SH-SY5Y (cell line): ENCODE data around the gene FAM168A.

Experiments
- GATA2 ChIP-seq: IDR thresholded peaks from 2 replicates; pipeline ENCODE4 v1.6.1; 2011; ENCODE audit warnings: mild to moderate bottlenecking, low read depth, low read length
- GATA3 ChIP-seq: IDR thresholded peaks from 2 replicates; pipeline ENCODE4 v1.6.1; 2011; ENCODE audit warnings: low read depth, mild to moderate bottlenecking, low read length, moderate library complexity

FAM168A gene

DNA sequence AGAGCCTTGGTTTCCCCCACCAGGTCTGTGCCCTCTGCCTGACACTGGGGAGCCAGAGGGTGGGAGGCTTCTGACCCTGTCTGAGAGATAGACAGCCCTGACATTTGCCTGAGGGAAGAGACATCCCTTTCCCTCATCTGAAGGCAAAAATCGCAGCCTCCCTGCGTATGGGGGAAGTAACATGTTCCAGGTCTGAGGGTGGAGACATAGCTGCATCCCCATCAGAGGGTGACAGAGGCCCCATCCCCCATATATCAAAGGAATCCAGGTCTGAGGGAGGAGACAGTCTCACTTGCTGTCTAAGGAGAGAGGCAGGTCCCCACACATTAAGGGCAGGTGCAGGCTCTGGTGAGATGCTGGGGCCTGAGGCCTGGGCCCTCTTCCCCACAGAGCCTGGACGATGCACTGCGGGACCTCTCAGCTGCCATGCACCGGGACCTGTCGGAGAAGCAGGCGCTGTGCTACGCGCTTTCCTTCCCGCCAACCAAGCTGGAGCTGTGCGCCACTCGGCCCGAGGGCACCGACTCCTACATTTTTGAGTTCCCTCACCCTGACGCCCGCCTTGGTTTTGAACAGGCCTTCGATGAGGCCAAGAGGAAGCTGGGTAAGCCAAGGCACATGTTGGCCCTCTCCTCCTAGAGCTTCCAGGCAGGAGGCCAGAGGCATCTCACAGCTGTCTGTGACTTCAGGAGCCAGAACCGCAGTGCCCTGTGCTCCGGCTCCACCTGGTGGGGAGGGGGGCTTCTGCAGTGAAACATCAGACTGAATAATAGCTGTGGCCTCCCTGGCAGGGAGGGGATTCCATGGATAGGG is 237.8 kb downstream of the FAM168A start:
- TF ChIP-seq GATA2 (no peak), GATA3 (no peak)

DNA sequence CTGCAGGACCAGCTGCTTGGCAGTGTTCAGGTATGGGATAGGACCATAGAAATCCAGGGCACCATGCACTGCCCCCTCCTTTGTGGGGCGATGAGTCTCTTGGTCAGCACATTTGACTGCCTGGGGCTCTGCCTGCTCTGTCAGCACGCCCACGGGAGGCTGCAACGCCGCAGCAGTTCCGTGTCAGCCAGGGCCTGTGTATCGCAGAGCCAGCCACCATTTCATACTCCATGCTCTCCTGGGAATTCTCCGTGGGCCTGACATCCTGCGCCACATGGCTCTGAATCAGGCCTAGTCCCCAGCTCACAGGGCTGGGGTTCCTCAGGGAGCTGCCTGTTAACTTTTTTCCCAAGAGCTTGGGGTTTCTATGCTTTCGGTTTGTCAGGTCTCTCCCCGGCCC is 238.6 kb downstream of the FAM168A start:
- TF ChIP-seq GATA3: no peak
- no peak for TF ChIP-seq GATA2

DNA sequence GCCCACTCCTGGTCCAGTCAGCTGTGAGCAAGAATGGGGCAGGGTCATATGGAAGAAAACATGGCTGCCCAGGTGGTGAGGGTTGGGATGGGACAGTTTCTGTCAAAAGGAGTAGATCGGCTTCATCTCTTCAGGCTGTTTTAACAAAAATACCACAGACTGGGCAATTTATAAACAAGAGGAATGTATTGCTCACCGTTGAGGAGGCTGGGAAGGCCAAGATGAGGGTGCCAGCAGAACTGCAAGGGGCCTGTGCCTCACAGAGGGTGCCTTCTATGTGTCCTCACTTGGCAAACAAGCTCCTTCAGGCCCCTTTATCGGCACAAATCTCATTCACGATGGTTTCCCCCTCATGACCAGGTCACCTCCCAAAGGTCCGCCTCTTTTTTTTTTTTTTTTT is 239.8 kb downstream of the FAM168A start:
- TF ChIP-seq GATA3 (no peak), GATA2 (no peak)

DNA sequence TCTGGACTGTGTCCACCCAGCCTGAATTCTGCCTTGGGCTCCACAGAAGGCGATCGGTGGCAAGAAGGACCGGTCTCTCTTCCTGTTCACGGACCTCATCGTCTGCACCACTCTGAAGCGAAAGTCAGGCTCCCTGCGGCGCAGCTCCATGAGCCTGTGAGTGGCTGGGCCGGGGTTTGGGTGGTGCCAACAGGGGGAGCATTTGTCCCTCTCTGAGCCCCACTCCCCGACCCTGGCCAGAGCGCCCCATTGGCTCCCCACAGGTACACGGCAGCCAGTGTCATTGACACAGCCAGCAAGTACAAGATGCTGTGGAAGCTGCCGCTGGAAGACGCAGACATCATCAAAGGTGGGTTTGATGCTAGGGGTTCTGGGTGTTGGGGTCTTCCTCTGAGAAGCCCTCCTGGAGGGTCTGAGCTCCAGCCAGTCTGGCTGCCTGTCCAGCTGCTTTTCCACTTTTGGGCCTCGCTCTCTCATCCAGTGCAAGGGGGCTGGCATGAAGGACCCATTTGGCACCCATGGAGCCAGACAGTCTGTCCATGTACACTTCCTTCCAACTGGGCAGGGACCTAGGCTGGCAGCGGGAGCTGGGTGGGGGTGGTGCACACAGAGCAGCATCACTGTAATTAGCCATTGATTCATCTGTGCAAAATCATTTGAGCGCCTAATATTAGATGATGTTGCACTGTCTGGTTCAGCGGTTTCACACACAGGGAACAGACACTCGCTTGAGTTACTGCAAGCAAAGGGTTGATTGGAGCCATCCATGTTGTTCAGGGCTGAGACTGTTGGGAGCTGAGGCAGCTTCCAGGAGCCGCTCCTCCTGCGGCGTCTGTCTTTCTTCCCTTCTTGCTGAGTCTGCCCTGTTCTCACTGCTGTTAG is 240.7 kb downstream of the FAM168A start:
- TF ChIP-seq GATA2 (no peak), GATA3 (no peak)

DNA sequence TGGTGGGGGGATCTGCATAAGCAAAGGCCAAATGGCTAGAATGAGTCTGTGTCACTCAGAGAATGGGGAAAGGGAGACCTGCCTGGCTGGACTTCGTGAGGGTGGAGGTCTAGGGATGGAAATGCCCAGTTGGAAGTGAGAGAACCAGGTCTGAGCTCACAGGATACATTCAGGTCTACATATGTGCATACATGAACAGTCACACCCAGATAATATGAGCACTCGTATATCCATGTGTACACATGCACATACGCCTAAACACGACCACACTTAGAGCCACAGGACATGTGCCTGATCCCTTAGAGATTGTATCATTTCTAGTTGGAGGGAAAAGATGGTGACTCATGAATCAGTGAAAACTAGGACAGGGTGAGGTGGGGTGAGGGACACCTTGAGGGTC is 242.8 kb downstream of the FAM168A start:
- TF ChIP-seq GATA2 (no peak), GATA3 (no peak)

DNA sequence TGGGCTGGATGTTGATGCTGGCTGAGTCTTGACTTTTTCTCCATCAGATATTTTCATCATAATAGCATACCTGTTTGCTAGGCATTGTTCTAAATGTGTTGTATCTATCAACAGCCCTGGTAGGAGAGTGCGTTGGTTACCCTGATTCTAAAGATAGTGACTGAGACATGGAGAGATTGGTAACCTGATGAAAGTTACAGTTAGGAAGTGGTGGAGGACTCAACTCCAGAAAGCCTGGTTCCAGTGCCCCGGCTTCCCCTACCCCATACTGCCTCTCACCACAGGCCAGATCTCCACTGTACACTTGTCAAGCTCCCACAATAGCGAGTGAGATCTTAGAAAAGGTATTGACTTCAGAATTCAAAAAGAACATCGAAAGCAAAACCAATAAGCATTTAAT is 244.5 kb downstream of the FAM168A start:
- no peak for TF ChIP-seq GATA3
- no peak for TF ChIP-seq GATA2

DNA sequence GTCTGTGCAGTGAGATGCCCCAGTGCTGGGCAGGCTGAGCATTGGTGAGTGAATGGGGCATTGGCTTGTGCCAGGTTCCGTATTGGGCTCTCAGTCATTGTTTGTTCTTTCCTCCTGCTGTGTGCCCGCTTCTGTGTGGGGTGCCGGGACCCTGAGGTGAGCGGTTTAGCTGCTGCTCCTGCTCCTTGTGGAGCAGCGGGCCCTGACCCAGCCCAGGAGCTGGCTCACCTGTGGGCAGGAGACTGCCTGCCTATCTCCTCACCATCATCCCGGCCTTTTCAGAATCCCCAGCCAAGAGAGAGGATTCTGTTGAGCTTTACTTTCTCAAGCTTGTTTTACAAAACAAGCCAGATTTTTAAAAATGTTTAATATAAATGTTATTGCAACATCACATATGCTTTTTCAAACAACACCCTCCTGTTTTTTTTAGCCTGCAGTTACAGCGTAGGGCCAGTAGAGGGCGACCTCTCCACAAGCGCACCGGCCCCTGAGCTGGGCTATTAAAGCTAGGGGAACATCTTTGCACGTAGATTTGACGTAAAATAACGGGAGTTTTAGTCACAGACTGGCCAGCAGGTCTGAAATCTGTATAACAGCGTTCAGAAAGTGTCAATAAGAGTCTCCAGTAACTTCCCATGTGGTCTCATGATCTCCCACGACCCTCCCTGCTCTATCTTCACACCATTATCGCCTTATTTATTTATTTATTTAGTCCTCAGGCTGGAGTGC is 246.8 kb downstream of the FAM168A start:
- no peak; the same call in 1 of the 2 replicates for TF ChIP-seq GATA2
- no peak for TF ChIP-seq GATA3
